WTC11 (cell line): ENCODE results near the gene RPS6KA5. TPM values are rescaled to one million over a fixed set of nuclear protein-coding genes. Genes with fewer than 3 reads are reported as not detected.

ENCODE experiments used
- ATAC-seq: fragments of 200-7000 bp; cut with Tn5 transposase; 2 replicates; pipeline ENCODE4 v1.10.0; 2021; ENCODE audit warnings: mild to moderate bottlenecking, moderate library complexity
- CTCF ChIA-PET: fragments of 300-600 bp; sonication (Branson Sonifier 250); formaldehyde crosslinking; loops from one replicate; lab custom pipeline; 2021; ENCODE audit warnings: antibody characterized with exemption; lab: Charles Lee
- POLR2A ChIA-PET: fragments of 350-600 bp; sonication (Branson Sonifier 250); formaldehyde crosslinking; loops from one replicate; lab custom pipeline; 2021; ENCODE audit warnings: antibody characterized with exemption; lab: Charles Lee
- DNase-seq: peaks from one replicate; pipeline ENCODE4 v3.0.0; 2021; ENCODE audit warnings: low spot score
- H3K27ac Mint-ChIP-seq: 2 replicates; pipeline ENCODE4 v1.8.0; 2021; ENCODE audit warnings: mixed read lengths
- H3K27me3 Mint-ChIP-seq: 2 replicates; pipeline ENCODE4 v1.8.0; 2021; ENCODE audit warnings: low read depth, mild to moderate bottlenecking, moderate library complexity, mixed read lengths
- H3K36me3 Mint-ChIP-seq: 2 replicates; pipeline ENCODE4 v1.8.0; 2021; ENCODE audit warnings: mixed read lengths
- H3K4me1 Mint-ChIP-seq: 2 replicates; pipeline ENCODE4 v1.8.0; 2022; ENCODE audit warnings: mixed read lengths
- H3K4me3 Mint-ChIP-seq: 2 replicates; pipeline ENCODE4 v1.8.0; 2021; ENCODE audit warnings: mild to moderate bottlenecking, moderate library complexity, mixed read lengths
- H3K9me3 Mint-ChIP-seq: 2 replicates; pipeline ENCODE4 v1.8.0; 2021; ENCODE audit warnings: mixed read lengths
- CBFB ChIP-seq: sonication (generic); formaldehyde crosslinking; IDR thresholded peaks from 2 replicates; pipeline ENCODE4 v1.8.1; 2022; ENCODE audit warnings: mild to moderate bottlenecking, low read depth, missing genetic modification reagents
- ETV6 ChIP-seq: sonication (generic); formaldehyde crosslinking; IDR thresholded peaks from 2 replicates; pipeline ENCODE4 v1.8.1; 2022; ENCODE audit warnings: mild to moderate bottlenecking, missing genetic modification reagents
- FOXK1 ChIP-seq: sonication (generic); formaldehyde crosslinking; IDR thresholded peaks from 2 replicates; pipeline ENCODE4 v1.8.0; 2022; ENCODE audit warnings: mild to moderate bottlenecking, moderate library complexity, missing genetic modification reagents
- GABPB1 ChIP-seq: sonication (generic); formaldehyde crosslinking; IDR thresholded peaks from 2 replicates; pipeline ENCODE4 v1.8.1; 2023; ENCODE audit warnings: mild to moderate bottlenecking, missing genetic modification reagents
- GTF2I ChIP-seq: fragments of 250-450 bp; sonication (Bioruptor Pico); conservative IDR thresholded peaks from 2 replicates; pipeline ENCODE4 v1.4.0; 2021; ENCODE audit warnings: mild to moderate bottlenecking
- IRF2 ChIP-seq: sonication (generic); formaldehyde crosslinking; IDR thresholded peaks from 2 replicates; pipeline ENCODE4 v1.8.0; 2022; ENCODE audit warnings: low read depth, missing genetic modification reagents, borderline replicate concordance
- JUN ChIP-seq: sonication (generic); formaldehyde crosslinking; IDR thresholded peaks from 2 replicates; pipeline ENCODE4 v1.8.0; 2023; ENCODE audit warnings: mild to moderate bottlenecking, missing genetic modification reagents
- MXD4 ChIP-seq: fragments of 250-450 bp; sonication (Bioruptor Pico); IDR thresholded peaks from 2 replicates; pipeline ENCODE4 v1.8.0; 2021; ENCODE audit warnings: mild to moderate bottlenecking, moderate library complexity, borderline replicate concordance
- RELA ChIP-seq: sonication (generic); formaldehyde crosslinking; IDR thresholded peaks from 2 replicates; pipeline ENCODE4 v1.8.1; 2022; ENCODE audit warnings: missing genetic modification reagents, mild to moderate bottlenecking, borderline replicate concordance
- TP53 ChIP-seq: sonication (generic); formaldehyde crosslinking; IDR thresholded peaks from 2 replicates; pipeline ENCODE4 v1.8.1; 2023; ENCODE audit warnings: mild to moderate bottlenecking, missing genetic modification reagents
- ZNF317 ChIP-seq: sonication (generic); formaldehyde crosslinking; IDR thresholded peaks from 2 replicates; pipeline ENCODE4 v1.8.1; 2023; ENCODE audit warnings: low read depth, mild to moderate bottlenecking, moderate library complexity, missing genetic modification reagents, borderline replicate concordance
- total RNA-seq: library from RNA; stranded (reverse); gene quantifications from 3 replicates; pipeline ENCODE4 v1.2.3, GENCODE V29; 2021
- TF ChIP-seq, protein P1 (sequence below): sonication (generic); formaldehyde crosslinking; IDR thresholded peaks from 2 replicates; pipeline ENCODE4 v1.8.1; 2022; ENCODE audit warnings: missing genetic modification reagents, borderline replicate concordance
- TF ChIP-seq, protein P2 (sequence below): fragments of 250-450 bp; sonication (Bioruptor Pico); IDR thresholded peaks from 2 replicates; pipeline ENCODE4 v1.9.0; 2021; ENCODE audit warnings: mild to moderate bottlenecking
- TF ChIP-seq, protein P3 (sequence below): sonication (generic); formaldehyde crosslinking; IDR thresholded peaks from 2 replicates; pipeline ENCODE4 v1.8.0; 2022; ENCODE audit warnings: mild to moderate bottlenecking, missing genetic modification reagents
- TF ChIP-seq, protein P4 (sequence below): fragments of 250-450 bp; sonication (Bioruptor Pico); IDR thresholded peaks from 2 replicates; pipeline ENCODE4 v1.9.0; 2021; ENCODE audit warnings: mild to moderate bottlenecking
- TF ChIP-seq, protein P5 (sequence below): sonication (generic); formaldehyde crosslinking; IDR thresholded peaks from 2 replicates; pipeline ENCODE4 v1.8.1; 2023; ENCODE audit warnings: mild to moderate bottlenecking, missing genetic modification reagents
- TF ChIP-seq, protein P6 (sequence below): sonication (generic); formaldehyde crosslinking; IDR thresholded peaks from 2 replicates; pipeline ENCODE4 v1.8.0; 2022; ENCODE audit warnings: mild to moderate bottlenecking, missing genetic modification reagents
- TF ChIP-seq, protein P7 (sequence below): fragments of 250-450 bp; sonication (Bioruptor Pico); IDR thresholded peaks from 2 replicates; pipeline ENCODE4 v1.9.0; 2021; ENCODE audit warnings: moderate library complexity, mild to moderate bottlenecking, inconsistent platforms, borderline replicate concordance

RPS6KA5 gene
- total RNA-seq, 1 experiment from 2014 or later, result 5.2 TPM

DNA sequence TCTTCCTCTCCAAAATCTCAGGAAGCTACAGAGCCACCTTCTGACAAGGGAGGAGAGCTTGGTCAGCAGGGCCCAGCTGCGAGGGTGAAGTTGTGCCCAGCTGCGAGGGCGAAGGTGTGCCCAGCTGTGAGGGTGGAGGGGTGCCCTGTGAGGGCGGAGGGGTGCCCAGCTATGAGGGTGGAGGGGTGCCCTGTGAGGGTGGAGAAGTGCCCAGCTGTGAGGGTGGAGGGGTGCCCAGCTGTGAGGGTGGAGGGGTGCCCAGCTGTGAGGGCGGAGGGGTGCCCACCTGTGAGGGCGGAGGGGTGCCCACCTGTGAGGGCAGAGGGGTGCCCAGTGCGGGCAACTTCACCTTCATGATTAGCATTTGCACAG is 223.8 kb downstream of the RPS6KA5 start:
- no peak overlapping the region for H3K4me3 Mint-ChIP-seq
- DNase-seq, result no peak
- TF ChIP-seq, protein P1, sequence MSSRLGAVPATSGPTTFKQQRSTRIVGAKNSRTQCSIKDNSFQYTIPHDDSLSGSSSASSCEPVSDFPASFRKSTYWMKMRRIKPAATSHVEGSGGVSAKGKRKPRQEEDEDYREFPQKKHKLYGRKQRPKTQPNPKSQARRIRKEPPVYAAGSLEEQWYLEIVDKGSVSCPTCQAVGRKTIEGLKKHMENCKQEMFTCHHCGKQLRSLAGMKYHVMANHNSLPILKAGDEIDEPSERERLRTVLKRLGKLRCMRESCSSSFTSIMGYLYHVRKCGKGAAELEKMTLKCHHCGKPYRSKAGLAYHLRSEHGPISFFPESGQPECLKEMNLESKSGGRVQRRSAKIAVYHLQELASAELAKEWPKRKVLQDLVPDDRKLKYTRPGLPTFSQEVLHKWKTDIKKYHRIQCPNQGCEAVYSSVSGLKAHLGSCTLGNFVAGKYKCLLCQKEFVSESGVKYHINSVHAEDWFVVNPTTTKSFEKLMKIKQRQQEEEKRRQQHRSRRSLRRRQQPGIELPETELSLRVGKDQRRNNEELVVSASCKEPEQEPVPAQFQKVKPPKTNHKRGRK (CRISPR knock-in tag), result no peak
- TF ChIP-seq FOXK1 (CRISPR knock-in tag), result no peak
- no peak for TF ChIP-seq ETV6 (CRISPR knock-in tag)
- TF ChIP-seq, protein P2, sequence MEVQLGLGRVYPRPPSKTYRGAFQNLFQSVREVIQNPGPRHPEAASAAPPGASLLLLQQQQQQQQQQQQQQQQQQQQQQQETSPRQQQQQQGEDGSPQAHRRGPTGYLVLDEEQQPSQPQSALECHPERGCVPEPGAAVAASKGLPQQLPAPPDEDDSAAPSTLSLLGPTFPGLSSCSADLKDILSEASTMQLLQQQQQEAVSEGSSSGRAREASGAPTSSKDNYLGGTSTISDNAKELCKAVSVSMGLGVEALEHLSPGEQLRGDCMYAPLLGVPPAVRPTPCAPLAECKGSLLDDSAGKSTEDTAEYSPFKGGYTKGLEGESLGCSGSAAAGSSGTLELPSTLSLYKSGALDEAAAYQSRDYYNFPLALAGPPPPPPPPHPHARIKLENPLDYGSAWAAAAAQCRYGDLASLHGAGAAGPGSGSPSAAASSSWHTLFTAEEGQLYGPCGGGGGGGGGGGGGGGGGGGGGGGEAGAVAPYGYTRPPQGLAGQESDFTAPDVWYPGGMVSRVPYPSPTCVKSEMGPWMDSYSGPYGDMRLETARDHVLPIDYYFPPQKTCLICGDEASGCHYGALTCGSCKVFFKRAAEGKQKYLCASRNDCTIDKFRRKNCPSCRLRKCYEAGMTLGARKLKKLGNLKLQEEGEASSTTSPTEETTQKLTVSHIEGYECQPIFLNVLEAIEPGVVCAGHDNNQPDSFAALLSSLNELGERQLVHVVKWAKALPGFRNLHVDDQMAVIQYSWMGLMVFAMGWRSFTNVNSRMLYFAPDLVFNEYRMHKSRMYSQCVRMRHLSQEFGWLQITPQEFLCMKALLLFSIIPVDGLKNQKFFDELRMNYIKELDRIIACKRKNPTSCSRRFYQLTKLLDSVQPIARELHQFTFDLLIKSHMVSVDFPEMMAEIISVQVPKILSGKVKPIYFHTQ (CRISPR knock-in tag), result no peak
- no peak for TF ChIP-seq IRF2 (CRISPR knock-in tag)
- TF ChIP-seq GTF2I (CRISPR knock-in tag), result no peak
- TF ChIP-seq, protein P3, sequence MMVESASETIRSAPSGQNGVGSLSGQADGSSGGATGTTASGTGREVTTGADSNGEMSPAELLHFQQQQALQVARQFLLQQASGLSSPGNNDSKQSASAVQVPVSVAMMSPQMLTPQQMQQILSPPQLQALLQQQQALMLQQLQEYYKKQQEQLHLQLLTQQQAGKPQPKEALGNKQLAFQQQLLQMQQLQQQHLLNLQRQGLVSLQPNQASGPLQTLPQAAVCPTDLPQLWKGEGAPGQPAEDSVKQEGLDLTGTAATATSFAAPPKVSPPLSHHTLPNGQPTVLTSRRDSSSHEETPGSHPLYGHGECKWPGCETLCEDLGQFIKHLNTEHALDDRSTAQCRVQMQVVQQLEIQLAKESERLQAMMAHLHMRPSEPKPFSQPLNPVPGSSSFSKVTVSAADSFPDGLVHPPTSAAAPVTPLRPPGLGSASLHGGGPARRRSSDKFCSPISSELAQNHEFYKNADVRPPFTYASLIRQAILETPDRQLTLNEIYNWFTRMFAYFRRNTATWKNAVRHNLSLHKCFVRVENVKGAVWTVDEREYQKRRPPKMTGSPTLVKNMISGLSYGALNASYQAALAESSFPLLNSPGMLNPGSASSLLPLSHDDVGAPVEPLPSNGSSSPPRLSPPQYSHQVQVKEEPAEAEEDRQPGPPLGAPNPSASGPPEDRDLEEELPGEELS (CRISPR knock-in tag), result no peak
- TF ChIP-seq, protein P4, sequence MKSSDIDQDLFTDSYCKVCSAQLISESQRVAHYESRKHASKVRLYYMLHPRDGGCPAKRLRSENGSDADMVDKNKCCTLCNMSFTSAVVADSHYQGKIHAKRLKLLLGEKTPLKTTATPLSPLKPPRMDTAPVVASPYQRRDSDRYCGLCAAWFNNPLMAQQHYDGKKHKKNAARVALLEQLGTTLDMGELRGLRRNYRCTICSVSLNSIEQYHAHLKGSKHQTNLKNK, result no peak
- TF ChIP-seq JUN (CRISPR knock-in tag), result no peak
- TF ChIP-seq CBFB, result no peak
- no peak for TF ChIP-seq TP53
- TF ChIP-seq ZNF317 (CRISPR knock-in tag), result no peak
- TF ChIP-seq MXD4 (CRISPR knock-in tag), result no peak
- TF ChIP-seq, protein P5, sequence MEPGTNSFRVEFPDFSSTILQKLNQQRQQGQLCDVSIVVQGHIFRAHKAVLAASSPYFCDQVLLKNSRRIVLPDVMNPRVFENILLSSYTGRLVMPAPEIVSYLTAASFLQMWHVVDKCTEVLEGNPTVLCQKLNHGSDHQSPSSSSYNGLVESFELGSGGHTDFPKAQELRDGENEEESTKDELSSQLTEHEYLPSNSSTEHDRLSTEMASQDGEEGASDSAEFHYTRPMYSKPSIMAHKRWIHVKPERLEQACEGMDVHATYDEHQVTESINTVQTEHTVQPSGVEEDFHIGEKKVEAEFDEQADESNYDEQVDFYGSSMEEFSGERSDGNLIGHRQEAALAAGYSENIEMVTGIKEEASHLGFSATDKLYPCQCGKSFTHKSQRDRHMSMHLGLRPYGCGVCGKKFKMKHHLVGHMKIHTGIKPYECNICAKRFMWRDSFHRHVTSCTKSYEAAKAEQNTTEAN (CRISPR knock-in tag), result no peak
- TF ChIP-seq, protein P6, sequence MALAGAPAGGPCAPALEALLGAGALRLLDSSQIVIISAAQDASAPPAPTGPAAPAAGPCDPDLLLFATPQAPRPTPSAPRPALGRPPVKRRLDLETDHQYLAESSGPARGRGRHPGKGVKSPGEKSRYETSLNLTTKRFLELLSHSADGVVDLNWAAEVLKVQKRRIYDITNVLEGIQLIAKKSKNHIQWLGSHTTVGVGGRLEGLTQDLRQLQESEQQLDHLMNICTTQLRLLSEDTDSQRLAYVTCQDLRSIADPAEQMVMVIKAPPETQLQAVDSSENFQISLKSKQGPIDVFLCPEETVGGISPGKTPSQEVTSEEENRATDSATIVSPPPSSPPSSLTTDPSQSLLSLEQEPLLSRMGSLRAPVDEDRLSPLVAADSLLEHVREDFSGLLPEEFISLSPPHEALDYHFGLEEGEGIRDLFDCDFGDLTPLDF, result no peak
- TF ChIP-seq RELA (CRISPR knock-in tag), result no peak
- TF ChIP-seq GABPB1, result no peak
- TF ChIP-seq, protein P7, sequence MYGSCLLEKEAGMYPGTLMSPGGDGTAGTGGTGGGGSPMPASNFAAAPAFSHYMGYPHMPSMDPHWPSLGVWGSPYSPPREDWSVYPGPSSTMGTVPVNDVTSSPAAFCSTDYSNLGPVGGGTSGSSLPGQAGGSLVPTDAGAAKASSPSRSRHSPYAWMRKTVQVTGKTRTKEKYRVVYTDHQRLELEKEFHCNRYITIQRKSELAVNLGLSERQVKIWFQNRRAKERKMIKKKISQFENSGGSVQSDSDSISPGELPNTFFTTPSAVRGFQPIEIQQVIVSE (CRISPR knock-in tag), result no peak
- no peak for ATAC-seq
- H3K27me3 Mint-ChIP-seq, result peaks cover 3% of the 10 kb centered on the region
- peaks cover 10% of the 10 kb centered on the region; the same call in 1 of the 2 replicates for H3K9me3 Mint-ChIP-seq
- peaks cover 3% of the 10 kb centered on the region; the same call in 1 of the 2 replicates for H3K4me1 Mint-ChIP-seq
- ChIA-PET POLR2A (no interaction called here), CTCF (interaction anchor here (1.4 kb wide), 1 partner anchor 20 kb away, joined by 3 read pairs; no protein-coding TSS in a partner anchor)
- H3K27ac Mint-ChIP-seq, result no peak overlapping the region
- no peaks in the 10 kb centered on the region for H3K36me3 Mint-ChIP-seq
